Stimulated activated CD8-positive, alpha-beta memory T cell treated with anti-CD3 and anti-CD28 coated beads, Interleukin-7, amount 100 ng/mL, for 48 hours (primary cell): Measurements from ENCODE around the gene TSEN34.
"Not testable (repeated sequence)": the region's sequence is repeated elsewhere in the genome, so short reads cannot be mapped to it uniquely, and the experiment has no call there.

Source experiments
- DNase-seq, 2 donors: peaks; one replicate each; pipeline ENCODE4 v3.0.0-alpha.2; 2020; ENCODE audit warnings: low read depth in 1 of 2; ENCODE audit errors: extremely low read depth in 1 of 2

Gene TSEN34

GRCh38 chr19:54160182-54160811 is 30.8 kb upstream of the TSEN34 start:
- no peak for DNase-seq

GRCh38 chr19:54160854-54161253 is 30.3 kb upstream of the TSEN34 start:
- no peak for DNase-seq

GRCh38 chr19:54162241-54162805 is 28.8 kb upstream of the TSEN34 start:
- DNase-seq = peak; percentile 62 to 69

GRCh38 chr19:54162884-54163283 is 28.2 kb upstream of the TSEN34 start:
- no peak for DNase-seq

GRCh38 chr19:54164369-54165068 is 26.6 kb upstream of the TSEN34 start:
- peak; percentile 37 to 61 for DNase-seq

GRCh38 chr19:54165222-54165621 is 25.9 kb upstream of the TSEN34 start:
- no peak for DNase-seq

- DNase-seq = peak; percentile 79 to 81
These were observed 22.8 kb upstream of the TSEN34 start for GRCh38 chr19:54168174-54168917.

GRCh38 chr19:54169149-54169740 is 21.9 kb upstream of the TSEN34 start:
- DNase-seq = no peak

- not testable (repeated sequence) for DNase-seq
These were observed 19.2 kb upstream of the TSEN34 start for GRCh38 chr19:54171736-54172431.

- DNase-seq = no peak
These were observed 18.4 kb upstream of the TSEN34 start, which contains the start of gene TMC4 for GRCh38 chr19:54172471-54173358. TSS of gene TMC4 (minus strand) at chr19:54173160. CDS start at chr19:54173117, 43 bp downstream.

- DNase-seq = no peak
These were observed 17.8 kb upstream of the TSEN34 start for GRCh38 chr19:54173359-54173699.

GRCh38 chr19:54173951-54174834 is 16.9 kb upstream of the TSEN34 start:
- no peak for DNase-seq

- no peak for DNase-seq
These were observed 12.4 kb upstream of the TSEN34 start for GRCh38 chr19:54178581-54179261.

GRCh38 chr19:54179262-54179852 is 11.8 kb upstream of the TSEN34 start:
- no peak for DNase-seq

GRCh38 chr19:54179921-54180461 is 11.1 kb upstream of the TSEN34 start:
- DNase-seq = no peak

GRCh38 chr19:54180691-54181091 is 10.4 kb upstream of the TSEN34 start:
- no peak for DNase-seq

- not testable (repeated sequence) for DNase-seq
These were observed 9.2 kb upstream of the TSEN34 start for GRCh38 chr19:54181894-54182293.
